HG03159 (cell line): ENCODE measurements around the gene CTPS1.
A peak's percentile ranks its signal among the peaks of the same experiment; 100 is the strongest.

ENCODE experiments used
- ATAC-seq: cut with Tn5 transposase; IDR thresholded peaks from one replicate; pipeline ENCODE4 v1.9.1; 2021; ENCODE audit warnings: mild to moderate bottlenecking, moderate library complexity; ENCODE audit not compliant: unreplicated experiment

CTPS1 gene

GRCh38 chr1:40989066-40989465 is 9.6 kb downstream of the CTPS1 start:
- no peak for ATAC-seq

DNA sequence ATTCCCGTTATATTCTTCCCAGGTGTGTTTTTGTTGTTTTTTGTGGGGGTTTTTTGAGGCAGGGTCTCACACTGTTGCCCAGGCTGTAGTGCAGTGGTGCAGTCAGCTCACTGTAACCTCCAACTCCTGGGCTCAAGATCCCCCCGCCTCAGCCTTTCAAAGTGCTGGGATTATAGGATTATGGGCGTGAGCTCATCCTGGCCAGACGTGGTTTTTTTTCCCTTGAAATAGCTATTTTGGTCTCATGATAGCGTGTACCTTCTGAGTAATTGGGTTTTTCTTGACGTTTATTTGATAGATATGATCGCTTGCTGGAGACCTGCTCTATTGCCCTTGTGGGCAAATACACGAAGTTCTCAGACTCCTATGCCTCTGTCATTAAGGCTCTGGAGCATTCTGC is 17.6 kb downstream of the CTPS1 start:
- ATAC-seq, result no peak

DNA sequence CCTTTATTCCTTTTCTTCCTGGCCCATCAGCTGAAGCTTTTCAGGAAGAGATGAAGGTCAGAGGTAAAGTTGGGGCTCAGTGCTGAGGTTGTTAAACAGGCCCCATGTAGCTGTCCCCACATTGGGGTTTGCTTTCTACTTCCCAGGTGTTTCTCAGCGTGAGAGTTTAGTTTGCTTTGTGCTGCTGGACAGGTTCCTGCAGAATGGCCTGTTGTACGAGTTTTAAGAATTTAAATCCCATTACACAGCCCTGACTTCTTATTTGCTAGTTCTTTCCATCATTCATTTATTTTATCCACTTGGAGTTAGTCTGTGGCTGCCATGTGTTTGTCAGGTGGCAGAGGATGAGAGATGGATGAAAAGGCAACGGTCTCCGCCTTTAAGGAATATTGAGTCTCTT is 19.2 kb downstream of the CTPS1 start:
- no peak for ATAC-seq

GRCh38 chr1:41003127-41003639 is 23.7 kb downstream of the CTPS1 start:
- ATAC-seq, result no peak

DNA sequence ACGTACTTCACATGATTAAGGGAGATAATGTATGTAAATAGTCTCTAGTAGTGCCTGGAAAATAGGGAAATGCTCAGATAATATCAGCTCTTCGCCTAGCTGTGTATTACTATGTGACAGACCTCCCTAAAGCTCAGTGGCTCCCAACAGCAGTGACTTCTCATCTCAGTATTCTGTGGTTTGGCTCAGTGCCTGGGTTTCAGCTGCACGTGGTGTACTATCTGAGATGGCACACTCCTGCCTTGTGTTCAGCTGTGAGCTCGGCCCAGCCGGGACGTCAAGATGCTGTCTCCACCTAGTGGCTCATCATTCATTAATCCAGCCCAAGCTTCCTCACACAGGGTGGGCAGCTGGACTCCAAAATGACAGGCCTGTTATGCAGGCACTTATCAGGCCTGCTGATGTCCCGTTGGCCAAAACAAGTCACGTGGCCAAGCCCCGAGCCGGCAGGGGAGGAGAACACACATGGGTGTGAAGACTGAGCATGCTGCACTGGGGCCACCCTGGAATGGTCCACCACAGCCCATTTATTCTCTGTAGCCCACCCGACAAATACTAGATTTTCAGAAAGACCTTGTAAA is 24.2 kb downstream of the CTPS1 start:
- ATAC-seq, result peak; percentile 97

DNA sequence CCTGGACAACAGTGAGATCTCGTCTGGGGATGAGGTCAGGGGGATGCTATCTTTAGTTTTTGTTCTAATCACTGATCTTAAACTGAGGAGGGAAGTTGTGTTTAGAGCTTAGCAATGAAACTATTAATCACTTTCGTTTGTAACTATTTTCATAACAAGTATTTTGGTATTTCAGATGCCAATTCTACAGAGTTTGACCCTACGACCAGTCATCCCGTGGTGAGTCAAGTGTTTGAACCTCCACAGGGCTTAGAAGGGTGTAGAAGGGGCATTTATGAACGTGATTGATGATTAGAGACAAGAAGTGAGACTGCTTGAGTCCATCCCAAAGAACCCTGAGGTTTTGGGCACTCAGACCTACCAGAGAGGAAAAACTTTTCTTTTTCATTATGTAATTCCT is 26.4 kb downstream of the CTPS1 start:
- no peak for ATAC-seq

DNA sequence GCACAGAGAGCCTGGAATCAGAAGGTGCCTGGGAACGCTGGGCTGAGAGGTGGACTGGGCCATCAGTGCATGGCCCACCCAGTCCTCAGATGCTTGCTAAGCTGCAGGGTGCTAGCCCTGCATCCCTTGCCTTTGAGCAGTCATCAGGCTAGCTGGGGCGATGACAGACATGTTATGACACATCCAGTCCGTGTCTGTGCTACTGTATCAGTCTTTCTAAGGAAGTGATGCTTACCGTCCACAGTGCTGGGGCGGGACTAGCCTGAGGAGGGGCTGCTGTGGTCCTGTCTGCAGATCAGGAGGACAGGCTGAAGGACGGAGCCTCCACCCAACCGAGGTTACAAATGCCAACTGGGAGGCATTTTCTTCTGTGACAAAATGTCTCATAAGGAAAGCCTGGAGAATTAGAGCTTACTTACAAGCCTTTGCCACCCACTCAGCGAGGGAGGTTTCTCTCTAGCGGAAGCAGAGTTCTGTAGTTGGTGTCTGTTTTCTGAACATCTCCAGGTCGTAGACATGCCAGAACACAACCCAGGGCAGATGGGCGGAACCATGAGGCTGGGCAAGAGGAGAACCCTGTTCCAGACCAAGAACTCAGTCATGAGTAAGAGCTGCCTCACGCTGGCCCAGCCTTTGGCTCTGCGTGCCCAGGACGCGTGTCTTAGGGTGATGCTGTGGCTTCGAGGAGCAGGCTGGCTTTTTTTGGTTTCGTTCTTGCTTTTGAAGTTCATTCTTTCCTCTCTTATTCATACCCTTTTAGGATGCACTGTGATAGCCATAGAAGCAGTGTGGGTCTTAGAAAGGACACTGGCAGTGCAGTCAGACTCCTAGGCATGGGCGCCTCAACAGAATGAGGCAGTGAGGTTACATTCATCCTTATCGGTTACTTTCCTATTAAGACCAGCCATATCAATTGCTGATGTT is 27.7 kb downstream of the CTPS1 start:
- no peak for ATAC-seq

- no peak for ATAC-seq
Observed at GRCh38 chr1:41009466-41009865, 30.0 kb downstream of the CTPS1 start.

DNA sequence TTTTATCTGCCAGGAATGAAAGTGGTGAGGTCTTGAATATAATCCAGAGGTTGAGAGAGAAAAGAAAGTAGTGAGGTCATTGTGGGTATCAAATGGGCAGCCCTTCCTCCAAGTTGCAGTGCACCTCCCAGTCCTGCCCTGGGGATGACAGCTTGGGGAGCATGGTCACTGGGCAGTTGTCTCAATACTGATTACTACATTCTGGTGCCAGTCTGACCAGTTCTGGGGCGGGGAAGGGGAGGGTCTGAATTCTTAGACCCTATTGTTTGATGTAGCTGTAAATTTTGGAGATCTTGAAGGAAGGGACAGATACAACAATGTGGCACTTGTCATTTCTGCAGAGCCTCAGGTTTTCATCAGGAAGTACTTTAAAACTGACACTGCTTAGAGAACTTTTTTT is 30.8 kb downstream of the CTPS1 start:
- ATAC-seq, result no peak

DNA sequence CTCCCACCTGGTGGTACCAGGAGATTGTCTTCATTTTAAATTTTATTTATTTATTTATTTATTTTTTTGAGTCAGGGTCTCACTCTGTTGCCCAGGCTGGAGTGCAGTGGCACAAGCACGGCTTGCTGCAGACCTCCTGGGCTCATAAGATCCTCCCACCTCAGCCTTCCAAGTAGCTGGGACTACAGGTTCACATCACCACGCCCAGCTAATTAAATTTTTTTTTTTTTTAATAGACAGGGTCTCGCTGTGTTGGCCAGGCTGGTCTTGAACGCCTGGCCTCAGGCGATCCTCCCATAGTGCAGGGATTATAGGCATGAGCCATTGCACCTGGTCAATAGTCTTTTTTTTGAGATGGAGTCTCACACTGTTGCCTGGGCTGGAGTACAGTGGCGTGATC is 33.5 kb downstream of the CTPS1 start:
- no peak for ATAC-seq

DNA sequence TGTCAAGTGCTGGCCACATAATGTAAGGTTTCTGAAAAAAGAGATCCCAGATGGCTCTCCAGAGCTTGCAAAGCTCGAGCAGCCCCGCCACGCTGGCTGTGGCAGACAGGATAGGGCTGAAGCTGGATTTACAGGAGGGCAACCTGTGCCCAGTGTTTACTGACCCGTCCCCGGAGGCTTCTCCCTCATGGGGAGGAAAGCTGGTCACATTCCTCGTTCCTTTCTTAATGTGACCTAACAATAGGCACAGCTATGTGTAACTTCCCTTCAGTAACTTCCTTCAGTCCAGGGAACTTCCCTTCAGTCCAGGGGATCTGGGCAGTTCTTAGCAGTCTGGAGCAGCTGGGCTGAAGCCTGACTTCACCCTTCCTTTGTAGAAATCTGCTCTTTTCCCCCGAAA is 34.3 kb downstream of the CTPS1 start:
- no peak for ATAC-seq

DNA sequence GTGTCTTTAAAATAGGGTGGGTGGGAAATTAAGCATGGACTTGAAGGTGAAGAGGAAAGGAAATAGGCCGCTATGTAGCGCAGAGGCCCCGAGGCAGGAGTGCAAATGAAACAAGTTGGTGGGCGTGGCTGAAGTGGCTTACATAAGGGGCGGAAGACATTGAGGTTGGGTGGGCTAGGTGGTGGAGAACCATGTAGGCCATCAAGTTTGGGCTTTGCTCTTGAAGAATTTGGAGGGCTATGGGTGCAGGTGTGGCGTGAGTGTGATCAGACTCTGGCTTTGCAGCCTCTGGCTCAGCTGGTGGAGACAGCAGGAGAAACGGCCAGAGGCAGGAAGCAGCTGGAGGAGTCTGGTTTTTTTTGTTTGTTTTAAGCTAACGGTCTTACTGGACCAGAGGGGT is 35.4 kb downstream of the CTPS1 start:
- ATAC-seq, result no peak

DNA sequence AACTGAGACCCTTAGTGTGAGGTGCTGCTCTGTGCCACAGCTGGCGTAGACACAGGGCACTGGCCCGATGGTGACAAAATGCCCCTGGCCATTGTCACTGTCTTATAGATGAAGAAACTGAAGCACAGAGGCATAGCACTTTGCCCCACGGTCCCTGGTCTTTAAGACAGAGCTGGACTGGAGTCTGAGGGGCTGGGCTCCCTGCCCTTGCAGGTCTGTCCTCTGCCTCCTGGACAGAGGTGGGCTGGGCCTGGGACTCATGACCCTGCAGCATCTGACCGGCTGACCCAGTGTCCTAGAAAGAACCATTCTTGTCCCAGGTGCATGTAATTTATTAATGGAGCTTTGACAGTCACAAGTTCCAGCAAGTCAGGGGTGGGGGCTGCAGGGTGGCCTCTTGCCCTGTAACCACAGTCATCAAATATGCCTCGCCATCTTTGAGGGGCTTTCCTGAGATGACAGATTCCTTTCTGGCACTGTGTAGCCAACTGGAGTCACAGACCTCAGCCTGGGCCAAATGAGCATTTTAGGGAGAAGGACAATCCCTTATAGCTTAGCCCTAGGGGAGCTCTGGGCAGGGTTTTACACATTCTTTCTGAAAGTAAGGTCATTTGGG is 35.9 kb downstream of the CTPS1 start:
- ATAC-seq, result no peak

DNA sequence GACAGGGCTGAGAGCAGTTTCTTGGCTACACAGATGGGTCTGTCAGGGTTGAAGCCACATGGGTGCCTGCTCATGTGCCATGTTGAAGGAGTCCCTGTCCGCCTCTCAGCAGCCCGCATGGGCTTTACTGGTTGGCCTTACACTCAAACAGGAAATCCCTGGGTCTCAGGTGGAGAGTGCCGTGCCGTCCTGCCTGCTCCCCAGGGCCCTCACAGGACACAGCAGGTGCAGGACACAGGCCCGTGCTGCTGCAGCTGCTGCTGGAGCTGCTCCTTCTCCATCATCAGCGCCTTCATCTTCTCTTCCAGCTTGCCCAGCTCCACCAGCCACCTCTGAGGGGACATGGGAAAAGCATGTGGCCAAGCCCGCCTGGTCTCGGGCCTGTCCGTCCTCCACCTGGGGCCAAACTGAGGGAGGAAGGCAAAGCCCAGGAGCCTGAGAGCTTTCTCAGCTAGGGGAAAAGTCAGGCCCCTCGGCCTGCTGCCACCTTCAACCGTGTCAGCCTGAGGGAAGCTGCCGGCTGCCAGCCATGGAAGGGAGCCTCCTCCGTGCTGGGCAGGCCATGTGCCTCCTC is 36.5 kb downstream of the CTPS1 start:
- ATAC-seq, result no peak

DNA sequence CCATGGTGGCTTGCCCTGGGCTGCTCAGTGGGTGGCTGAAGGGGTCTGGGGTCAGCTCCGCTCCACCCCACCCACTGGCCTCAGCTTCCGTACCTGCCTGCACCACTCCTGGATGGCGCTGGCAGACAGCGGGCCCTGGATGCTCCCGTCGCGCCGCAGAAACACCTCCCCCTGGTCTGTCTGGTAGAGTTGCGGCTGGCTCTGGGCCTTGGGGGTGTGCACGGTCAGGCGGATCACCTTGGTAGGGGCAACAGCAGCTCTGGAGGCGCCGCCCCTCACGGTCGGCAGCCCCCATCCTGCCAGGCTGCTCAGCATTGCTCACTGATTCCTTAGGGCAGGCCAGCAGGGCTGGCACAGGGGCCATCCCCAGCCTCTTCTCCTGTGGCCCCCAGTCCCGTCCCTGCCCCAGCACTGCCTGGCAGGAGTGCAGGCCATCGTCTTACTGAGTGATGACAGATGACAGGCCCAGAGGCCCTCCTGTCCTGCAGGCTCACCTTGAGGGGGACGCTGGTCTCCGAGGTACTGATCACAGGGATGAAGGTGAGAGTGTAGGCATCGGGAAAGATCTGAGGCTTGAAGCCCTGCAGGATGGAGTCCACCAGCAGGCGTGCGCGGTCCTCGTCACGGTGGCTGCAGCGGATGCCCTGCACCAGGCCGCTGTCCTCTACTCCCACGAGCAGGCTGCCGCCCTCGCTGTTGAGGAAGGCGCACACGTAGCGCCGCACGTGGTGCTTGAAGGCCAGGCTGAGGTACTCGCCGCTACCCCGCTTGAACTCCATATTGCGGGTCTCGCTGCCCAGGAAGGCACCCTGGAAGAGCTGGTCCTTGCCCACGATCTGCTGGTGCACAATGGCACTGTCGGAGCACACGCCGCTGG is 37.9 kb downstream of the CTPS1 start:
- ATAC-seq, result no peak

DNA sequence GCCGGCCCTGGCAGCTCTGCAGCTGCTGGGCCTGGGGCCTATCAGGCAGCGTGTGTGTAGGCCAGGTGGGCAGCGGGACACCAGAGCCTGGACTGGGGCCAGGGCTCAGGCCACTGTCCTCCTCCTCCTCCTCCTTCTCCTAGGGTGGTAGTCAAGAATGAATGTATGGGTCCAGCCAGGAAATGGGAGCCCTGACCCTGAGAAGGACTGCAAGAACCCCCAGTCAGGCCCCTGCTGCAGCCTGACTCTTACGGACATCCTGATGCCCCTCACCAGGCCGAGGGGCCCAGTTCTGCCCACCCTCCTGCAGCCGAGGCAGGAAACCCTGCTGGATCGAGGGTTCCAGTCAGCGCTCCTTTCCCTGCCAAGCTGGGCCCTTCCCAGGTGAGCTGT is 38.5 kb downstream of the CTPS1 start:
- no peak for ATAC-seq

DNA sequence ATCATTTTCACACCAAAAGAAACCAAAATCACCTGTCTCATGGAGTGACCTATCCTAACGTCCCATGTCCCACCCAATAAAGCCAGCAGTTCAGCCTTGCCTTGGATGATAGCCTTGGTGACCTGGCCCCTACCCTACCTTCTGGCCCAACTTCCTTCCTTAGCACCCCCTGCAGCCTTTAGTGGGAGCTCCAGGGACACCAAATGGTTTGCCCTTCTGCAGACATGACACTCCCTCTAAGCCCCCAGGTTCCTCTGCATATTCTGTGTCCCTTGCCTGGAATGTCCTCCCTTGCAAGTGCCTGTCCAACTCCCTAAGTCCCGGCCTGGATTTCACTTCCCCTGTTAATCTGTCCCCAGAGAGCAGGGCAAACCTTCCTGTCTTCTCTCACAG is 39.9 kb downstream of the CTPS1 start:
- no peak for ATAC-seq

- no peak for ATAC-seq
Observed at GRCh38 chr1:41020109-41020576, 40.6 kb downstream of the CTPS1 start.

- ATAC-seq, result no peak
Observed at GRCh38 chr1:41020654-41021053, 41.2 kb downstream of the CTPS1 start.

DNA sequence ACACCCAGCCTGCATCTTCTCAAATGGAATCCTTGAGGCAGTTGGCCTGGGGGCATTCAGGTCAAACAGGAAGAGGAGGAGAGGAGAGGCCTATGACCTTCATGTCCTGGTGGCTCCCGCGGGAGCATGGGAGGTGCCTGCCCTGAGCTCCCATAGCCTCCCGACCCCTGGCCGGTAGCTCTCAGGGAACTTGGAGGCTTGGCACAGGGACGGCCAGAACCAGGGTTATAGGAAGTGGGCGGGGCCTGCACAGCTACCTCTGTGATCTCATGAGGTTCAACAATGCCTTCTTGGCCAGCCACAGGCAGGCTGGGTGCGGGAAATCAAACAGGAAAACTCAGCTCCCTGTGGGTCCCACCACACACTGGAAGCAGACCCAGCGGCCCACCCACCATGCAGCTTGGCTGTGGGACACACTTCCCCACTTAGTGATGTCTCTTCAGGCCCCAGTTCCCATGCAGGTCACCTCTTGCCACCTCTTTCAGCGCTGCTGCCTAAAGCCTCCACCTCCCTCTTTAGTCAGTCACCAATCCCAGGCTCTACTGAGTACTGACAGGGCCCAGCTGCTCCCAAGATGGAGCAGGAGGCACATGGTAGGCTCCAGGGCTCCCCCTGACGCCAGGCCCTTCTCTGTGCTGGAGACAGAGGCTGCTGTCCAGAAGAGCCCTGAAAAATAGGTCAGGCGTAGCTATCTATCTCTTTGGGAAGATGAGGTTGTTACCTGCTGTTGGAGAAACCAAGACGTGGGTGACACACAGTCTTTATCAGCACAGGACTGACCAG is 42.2 kb downstream of the CTPS1 start, which contains the start of gene SLFNL1:
Gene SLFNL1, minus strand, starts transcription at position 200 of the 783 bp plus-strand sequence. CDS start 1,065 bp downstream, outside the sequence.
- no peak for ATAC-seq
